ENCODE measurements around the gene KRT2.

KRT2 gene

GRCh38 chr12:52663420-52663819, 11.4 kb upstream of the KRT2 start:
- DNase-seq (ENCODE audit: low spot score): no peak

- no peak for DNase-seq (ENCODE audit: low spot score)
Measured at GRCh38 chr12:52662918-52663229, 10.9 kb upstream of the KRT2 start.

GRCh38 chr12:52662093-52662917, 10.3 kb upstream of the KRT2 start:
- peak; percentile 83 for DNase-seq (ENCODE audit: low spot score)

GRCh38 chr12:52661668-52662067, 9.7 kb upstream of the KRT2 start:
- DNase-seq (ENCODE audit: low spot score): peak; percentile 41

- DNase-seq (ENCODE audit: low spot score): peak; percentile 73
Measured at GRCh38 chr12:52660934-52661499, 9.0 kb upstream of the KRT2 start.

GRCh38 chr12:52659951-52660350, 7.9 kb upstream of the KRT2 start:
- peak; percentile 51 for DNase-seq (ENCODE audit: low spot score)

- no peak for DNase-seq (ENCODE audit: low spot score)
Measured at GRCh38 chr12:52659395-52659794, 7.4 kb upstream of the KRT2 start.

- no peak for DNase-seq (ENCODE audit: low spot score)
Measured at GRCh38 chr12:52658196-52658595, 6.2 kb upstream of the KRT2 start.

GRCh38 chr12:52657250-52657902, 5.4 kb upstream of the KRT2 start:
- DNase-seq (ENCODE audit: low spot score): no peak

GRCh38 chr12:52656616-52657015, 4.6 kb upstream of the KRT2 start:
- no peak for DNase-seq (ENCODE audit: low spot score)

- DNase-seq (ENCODE audit: low spot score): no peak
Measured at GRCh38 chr12:52655720-52656124, 3.7 kb upstream of the KRT2 start.

GRCh38 chr12:52655251-52655650, 3.2 kb upstream of the KRT2 start:
- DNase-seq (ENCODE audit: low spot score): no peak

GRCh38 chr12:52650520-52651081, 1.4 kb downstream of the KRT2 start:
- DNase-seq (ENCODE audit: low spot score): no peak

- no peak for DNase-seq (ENCODE audit: low spot score)
Measured at GRCh38 chr12:52649066-52649465, 2.9 kb downstream of the KRT2 start.

GRCh38 chr12:52648012-52648550, 3.9 kb downstream of the KRT2 start:
- no peak for DNase-seq (ENCODE audit: low spot score)

GRCh38 chr12:52647601-52648000, 4.4 kb downstream of the KRT2 start:
- no peak for DNase-seq (ENCODE audit: low spot score)

- DNase-seq (ENCODE audit: low spot score): no peak
Measured at GRCh38 chr12:52646613-52647012, 5.4 kb downstream of the KRT2 start.

- no peak for DNase-seq (ENCODE audit: low spot score)
Measured at GRCh38 chr12:52645982-52646381, 6.0 kb downstream of the KRT2 start.

GRCh38 chr12:52645120-52645761, 6.8 kb downstream of the KRT2 start:
- DNase-seq (ENCODE audit: low spot score): peak; percentile 26

- DNase-seq (ENCODE audit: low spot score): no peak
Measured at GRCh38 chr12:52644078-52644415, 8.0 kb downstream of the KRT2 start.

GRCh38 chr12:52643233-52644077, 8.6 kb downstream of the KRT2 start:
- DNase-seq (ENCODE audit: low spot score): no peak

GRCh38 chr12:52641468-52641867, 10.5 kb downstream of the KRT2 start:
- DNase-seq (ENCODE audit: low spot score): no peak

Data from hematopoietic multipotent progenitor cell treated with erythropoietin and hydrocortisone succinate and interleukin-3 and kit ligand, for 17 days (in vitro differentiated cells).